Measurements from ENCODE around the gene SNPH. TPM values are rescaled to one million over a fixed set of nuclear protein-coding genes. Genes with fewer than 3 reads are reported as not detected.

SNPH gene
- total RNA-seq, 2 donors from 2014 or later: 0.90 to 1.7 TPM

DNA sequence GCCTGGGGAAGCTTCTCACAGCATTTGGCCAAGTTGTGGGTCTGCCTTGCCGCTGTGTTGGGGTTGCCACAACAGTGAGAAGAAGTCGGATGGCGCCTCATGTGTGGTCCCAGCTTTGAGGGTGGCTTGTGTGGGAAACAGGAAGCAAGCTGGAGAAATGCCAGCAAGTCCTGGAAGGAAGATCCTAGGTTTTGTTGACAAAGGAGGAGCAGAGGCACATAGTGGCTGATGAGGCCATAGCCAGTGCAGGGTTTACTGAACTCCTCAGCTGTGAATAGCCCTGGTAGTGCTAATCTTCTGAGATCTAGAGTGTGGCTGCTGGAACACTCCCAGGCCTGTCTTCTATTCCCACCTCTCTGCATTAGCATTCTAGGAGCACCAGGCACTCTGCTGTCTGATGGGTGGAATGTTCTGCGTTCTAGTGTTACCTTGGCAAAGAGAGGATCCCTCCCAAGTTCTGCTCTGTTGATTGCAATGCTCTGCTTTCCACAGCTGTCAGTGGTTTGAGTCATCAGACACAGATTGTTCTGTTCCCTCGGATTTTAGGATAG is 25.2 kb downstream of the SNPH start:
- Mint-ChIP-seq H3K27ac (no peak overlapping the region), H3K4me1 (peaks cover 13% of the 10 kb centered on the region), H3K9me3 (no peaks in the 10 kb centered on the region), H3K36me3 (ENCODE audit: low read depth) (no peaks in the 10 kb centered on the region), H3K27me3 (no peaks in the 10 kb centered on the region), H3K4me3 (no peak overlapping the region)
- ATAC-seq (replicated peaks): no peak

DNA sequence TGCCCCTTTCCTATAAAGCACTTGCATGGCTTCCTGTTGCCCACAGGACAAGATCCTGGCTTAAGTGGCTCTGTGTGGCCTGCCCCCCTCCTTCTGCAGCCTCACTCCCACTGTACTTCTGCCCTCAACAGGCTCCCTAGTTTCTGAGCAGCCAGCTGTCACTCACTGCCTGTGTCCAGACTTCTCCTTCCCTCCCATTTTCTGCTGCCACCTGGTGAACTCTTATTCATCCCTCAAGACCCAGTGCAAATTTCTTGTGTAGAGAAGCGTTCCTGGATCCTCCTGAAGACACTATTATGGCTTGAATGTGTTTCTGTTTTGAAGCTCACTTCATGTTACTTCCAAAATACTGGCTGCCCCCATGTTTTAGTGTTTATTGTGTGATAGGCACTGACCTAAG is 26.5 kb downstream of the SNPH start:
- ATAC-seq (replicated peaks): no peak
- Mint-ChIP-seq H3K36me3 (ENCODE audit: low read depth) (no peaks in the 10 kb centered on the region), H3K27ac (peak overlapping the region; percentile 4), H3K27me3 (no peaks in the 10 kb centered on the region), H3K9me3 (no peaks in the 10 kb centered on the region), H3K4me3 (no peak overlapping the region), H3K4me1 (no peaks in the 10 kb centered on the region)

DNA sequence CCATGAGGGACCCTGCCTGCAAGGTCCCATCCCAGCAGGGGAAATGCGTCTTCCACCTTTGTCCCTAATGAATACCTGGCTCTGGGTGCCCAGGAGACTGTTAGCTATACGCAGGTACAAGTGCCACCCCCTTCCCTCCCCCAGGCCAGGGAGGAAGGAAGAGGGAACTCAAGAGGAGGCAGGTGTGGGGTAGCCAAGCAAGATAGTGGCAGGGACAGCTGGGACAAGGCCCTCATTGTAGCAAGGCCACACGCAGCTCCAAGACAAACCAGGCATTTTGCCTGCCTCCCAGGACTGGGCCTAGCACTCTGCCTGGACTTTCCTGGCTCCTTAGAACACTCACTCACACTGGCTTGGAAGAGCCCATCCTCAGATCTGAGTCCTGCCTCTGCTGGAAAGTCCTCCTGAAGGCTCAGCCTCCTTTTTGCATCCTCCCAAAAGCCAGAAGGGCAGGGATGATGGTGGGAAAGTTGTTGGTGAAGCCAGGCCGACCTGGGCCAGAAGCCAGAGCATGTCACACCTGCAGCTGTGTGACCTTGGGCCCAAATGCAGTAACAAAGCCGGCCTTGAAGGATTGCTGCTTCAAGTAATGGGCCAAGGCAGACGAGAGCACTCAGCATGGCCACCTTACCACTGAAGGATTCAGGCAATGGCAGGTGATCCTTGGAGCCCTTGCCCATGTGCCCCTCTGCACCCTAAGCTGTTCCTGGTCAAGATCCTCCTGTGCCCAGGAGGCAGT is 27.7 kb downstream of the SNPH start:
- Mint-ChIP-seq H3K36me3 (ENCODE audit: low read depth) (no peaks in the 10 kb centered on the region), H3K27me3 (no peaks in the 10 kb centered on the region), H3K9me3 (no peaks in the 10 kb centered on the region), H3K27ac (no peak overlapping the region), H3K4me3 (no peak overlapping the region), H3K4me1 (no peaks in the 10 kb centered on the region)
- ATAC-seq (replicated peaks): no peak

DNA sequence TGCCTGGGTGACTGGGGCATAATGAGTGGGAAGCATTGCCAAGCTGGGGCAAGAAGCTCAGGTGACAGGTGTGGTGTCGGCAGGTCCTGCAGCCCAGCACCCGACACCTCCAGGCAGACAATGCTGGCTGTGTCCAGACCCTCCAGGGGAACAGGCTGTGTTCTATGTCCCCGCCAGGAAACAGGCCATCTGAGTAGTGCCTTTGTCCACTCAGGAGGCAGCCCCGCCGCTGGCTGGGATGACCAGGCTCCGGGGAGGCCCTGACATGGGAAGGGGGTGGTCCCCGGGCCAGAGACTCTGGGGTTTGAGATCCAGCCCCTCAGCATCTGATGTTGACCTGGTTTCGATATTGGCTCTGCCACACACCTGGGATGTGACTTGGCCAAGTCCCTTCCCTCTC is 28.4 kb downstream of the SNPH start:
- no peak for ATAC-seq (replicated peaks)
- no peaks in the 10 kb centered on the region for H3K4me1 Mint-ChIP-seq
- H3K4me3 Mint-ChIP-seq: no peak overlapping the region
- H3K27ac Mint-ChIP-seq: no peak overlapping the region
- H3K9me3 Mint-ChIP-seq: no peaks in the 10 kb centered on the region
- no peaks in the 10 kb centered on the region for H3K36me3 Mint-ChIP-seq (ENCODE audit: low read depth)
- H3K27me3 Mint-ChIP-seq: no peaks in the 10 kb centered on the region

DNA sequence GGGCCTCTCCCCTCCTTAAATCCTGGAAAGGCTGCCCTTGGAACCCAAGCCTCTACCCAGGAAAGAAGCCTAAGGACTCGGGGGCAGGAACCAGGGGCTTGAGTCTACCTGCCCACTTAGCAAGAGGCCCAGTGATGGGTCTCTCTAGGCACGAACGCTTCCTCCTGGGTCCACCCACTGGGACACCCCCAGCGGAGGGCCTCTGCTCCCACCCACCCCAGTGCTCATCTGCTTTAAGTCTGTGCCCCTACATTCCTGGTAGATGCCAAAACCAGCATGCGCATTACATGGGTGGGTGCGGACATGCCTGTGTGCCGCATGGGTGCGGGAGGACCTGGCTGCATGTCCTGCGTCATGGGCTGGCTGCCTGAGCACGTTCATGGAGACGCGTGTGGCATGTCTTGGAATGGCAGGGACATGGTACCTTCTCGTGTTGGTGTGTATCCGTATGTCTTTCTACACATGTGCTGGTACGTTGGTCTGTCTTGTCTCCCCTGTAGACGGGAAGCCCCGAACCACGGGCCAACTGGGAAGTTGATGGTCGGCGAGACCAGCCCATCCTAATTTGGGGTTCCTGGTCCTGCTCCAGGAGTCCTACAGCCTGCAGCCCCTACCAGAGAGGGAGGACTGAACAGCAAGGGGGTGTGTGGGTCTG is 29.3 kb downstream of the SNPH start:
- H3K27ac Mint-ChIP-seq: peak overlapping the region; percentile 20
- H3K36me3 Mint-ChIP-seq (ENCODE audit: low read depth): no peaks in the 10 kb centered on the region
- ATAC-seq (replicated peaks): no peak
- H3K27me3 Mint-ChIP-seq: no peaks in the 10 kb centered on the region
- no peaks in the 10 kb centered on the region for H3K4me1 Mint-ChIP-seq
- no peak overlapping the region for H3K4me3 Mint-ChIP-seq
- no peaks in the 10 kb centered on the region for H3K9me3 Mint-ChIP-seq

DNA sequence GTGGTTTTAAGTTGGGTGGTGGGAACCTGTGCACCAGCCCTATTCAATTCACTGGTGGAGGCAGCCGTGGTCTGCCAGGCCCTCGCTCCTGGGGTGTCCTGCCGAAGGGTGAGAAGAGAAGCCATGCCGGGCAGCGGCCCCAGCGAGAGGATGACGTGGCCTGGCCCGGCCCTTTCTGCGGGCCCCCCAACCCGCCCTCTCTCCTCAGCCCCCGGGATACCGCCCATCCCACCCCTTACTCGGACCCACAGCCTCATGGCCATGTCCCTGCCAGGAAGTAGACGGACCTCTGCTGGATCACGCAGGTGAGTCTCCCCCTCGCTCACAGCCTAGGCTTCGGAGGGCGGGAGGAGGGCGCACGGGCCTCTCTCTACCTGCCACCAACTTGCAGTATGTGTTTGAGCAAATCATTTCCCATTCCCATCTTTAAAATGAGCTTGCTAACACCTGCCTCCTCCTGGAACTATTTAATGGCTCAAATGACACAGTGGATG is 30.1 kb downstream of the SNPH start:
- Mint-ChIP-seq H3K27ac (peak overlapping the region; percentile 59), H3K36me3 (ENCODE audit: low read depth) (no peaks in the 10 kb centered on the region), H3K9me3 (no peaks in the 10 kb centered on the region), H3K4me1 (peaks cover 6% of the 10 kb centered on the region), H3K27me3 (no peaks in the 10 kb centered on the region), H3K4me3 (no peak overlapping the region)
- ATAC-seq (replicated peaks): no peak

DNA sequence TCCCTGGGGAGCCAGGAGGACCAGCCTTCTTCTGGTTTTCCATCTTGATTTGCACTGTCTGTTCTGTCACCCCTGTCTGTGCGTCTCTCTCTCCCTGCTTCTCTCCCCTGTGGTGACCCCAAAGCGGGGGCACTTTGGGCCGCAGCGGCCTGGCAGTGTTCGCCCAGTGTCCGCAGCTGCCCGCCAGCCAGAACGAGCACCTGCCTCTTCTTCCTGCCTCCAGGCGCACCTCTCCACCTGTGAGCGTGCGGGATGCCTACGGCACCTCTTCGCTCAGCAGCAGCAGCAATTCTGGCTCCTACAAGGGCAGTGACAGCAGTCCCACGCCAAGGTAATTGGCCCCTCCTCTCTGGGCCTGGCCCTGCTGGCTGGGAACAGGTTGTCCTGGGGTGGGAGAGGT is 30.8 kb downstream of the SNPH start:
- peaks cover 9% of the 10 kb centered on the region for H3K4me1 Mint-ChIP-seq
- ATAC-seq (replicated peaks): no peak
- H3K27me3 Mint-ChIP-seq: no peaks in the 10 kb centered on the region
- peak overlapping the region; percentile 59 for H3K27ac Mint-ChIP-seq
- H3K4me3 Mint-ChIP-seq: no peak overlapping the region
- H3K36me3 Mint-ChIP-seq (ENCODE audit: low read depth): no peaks in the 10 kb centered on the region
- no peaks in the 10 kb centered on the region for H3K9me3 Mint-ChIP-seq

DNA sequence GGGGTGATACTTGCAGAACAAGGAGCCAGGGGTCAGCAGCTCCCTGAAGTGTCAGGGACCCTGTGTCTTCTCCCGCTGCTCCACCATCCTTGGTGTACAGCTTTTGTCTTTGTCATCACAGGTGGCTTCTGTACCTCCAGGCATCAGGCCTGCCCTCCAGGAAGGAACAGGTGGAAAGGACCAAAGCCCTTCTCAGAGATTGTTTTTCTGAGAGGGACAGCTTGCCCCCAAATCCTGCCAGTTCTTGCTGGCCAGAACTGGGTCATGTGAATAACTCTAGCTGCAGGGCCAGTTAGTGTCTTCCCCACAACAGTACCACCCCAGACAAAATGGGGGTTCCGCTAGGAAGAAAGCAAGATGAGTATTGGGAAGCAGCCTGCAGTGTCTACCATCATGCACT is 31.4 kb downstream of the SNPH start:
- H3K27ac Mint-ChIP-seq: no peak overlapping the region
- no peak overlapping the region for H3K4me3 Mint-ChIP-seq
- H3K36me3 Mint-ChIP-seq (ENCODE audit: low read depth): no peaks in the 10 kb centered on the region
- no peak for ATAC-seq (replicated peaks)
- H3K9me3 Mint-ChIP-seq: no peaks in the 10 kb centered on the region
- H3K27me3 Mint-ChIP-seq: no peaks in the 10 kb centered on the region
- H3K4me1 Mint-ChIP-seq: peaks cover 9% of the 10 kb centered on the region

DNA sequence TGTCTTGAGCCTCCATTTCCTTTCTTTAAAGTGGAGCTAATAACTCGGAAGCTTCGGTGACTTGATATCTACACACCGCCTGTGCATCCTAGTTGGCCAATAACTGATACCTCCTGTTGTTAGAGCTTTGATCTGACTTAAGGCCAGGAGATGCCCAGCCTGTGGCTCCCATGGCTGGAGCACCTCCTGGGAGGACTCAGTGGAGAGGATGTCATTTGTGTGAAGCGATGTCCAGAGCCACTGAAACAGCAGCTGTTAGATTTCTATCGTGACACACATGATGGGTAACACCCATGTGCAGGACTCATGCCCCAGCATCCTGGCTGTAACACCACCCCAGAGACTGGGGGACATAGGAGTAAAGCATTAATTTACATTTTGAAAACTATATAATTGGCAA is 32.1 kb downstream of the SNPH start:
- H3K27me3 Mint-ChIP-seq: no peaks in the 10 kb centered on the region
- H3K36me3 Mint-ChIP-seq (ENCODE audit: low read depth): no peaks in the 10 kb centered on the region
- no peak overlapping the region for H3K27ac Mint-ChIP-seq
- H3K4me1 Mint-ChIP-seq: peaks cover 9% of the 10 kb centered on the region
- no peak overlapping the region for H3K4me3 Mint-ChIP-seq
- ATAC-seq (replicated peaks): no peak
- no peaks in the 10 kb centered on the region for H3K9me3 Mint-ChIP-seq

DNA sequence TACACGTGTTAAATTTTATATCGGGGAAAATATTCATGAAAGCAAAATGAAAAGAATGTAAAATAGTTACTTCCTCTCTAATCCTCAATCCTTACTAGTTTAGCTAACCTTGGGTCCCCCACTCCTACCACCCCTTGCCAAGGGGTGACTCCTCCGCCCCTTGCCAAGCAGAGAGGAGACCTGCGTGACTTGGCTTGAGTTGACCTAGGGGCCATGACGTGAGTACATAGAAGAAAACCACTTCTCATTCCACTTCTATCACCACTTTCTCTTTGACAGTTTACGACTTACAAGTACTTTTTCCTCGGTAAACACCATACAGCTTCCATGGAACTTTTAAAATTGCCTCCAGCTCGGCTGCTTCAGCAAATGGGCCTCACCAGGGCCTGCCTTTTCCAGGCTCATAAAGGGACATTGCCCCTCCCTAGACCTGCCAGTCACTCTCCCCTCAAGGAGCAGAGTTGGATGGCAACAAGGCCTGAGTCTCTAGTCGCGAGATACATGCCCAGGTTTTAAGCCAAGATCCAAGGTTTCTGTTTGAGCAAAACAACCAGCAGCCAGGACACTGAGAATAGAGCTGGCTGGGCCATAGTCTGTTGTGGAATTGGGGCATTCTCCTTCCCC is 32.9 kb downstream of the SNPH start:
- Mint-ChIP-seq H3K9me3 (no peaks in the 10 kb centered on the region), H3K27ac (peak overlapping the region; percentile 28), H3K27me3 (no peaks in the 10 kb centered on the region), H3K36me3 (ENCODE audit: low read depth) (no peaks in the 10 kb centered on the region), H3K4me1 (peaks cover 9% of the 10 kb centered on the region), H3K4me3 (no peak overlapping the region)
- no peak for ATAC-seq (replicated peaks)

DNA sequence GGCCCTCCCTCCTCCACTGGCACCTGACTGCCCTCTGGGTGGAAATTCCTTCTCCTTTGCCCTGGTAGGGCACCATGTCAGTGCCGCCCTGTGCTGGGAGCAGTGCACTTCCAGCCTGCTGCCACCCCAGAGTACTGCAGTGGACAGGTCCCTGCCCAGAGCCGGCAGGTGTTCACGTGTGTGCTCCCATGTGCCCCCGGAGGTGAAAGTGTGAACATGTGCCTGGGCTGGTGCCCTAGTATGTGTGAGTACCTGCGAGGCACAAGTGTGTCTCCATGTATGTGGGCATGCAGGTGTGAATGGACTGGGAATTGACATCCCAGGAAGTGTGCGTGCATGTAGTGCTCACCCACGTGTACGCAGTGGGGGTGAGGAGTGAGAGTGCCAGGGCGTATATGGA is 33.4 kb downstream of the SNPH start:
- H3K4me1 Mint-ChIP-seq: peaks cover 9% of the 10 kb centered on the region
- peak overlapping the region; percentile 10 for H3K27ac Mint-ChIP-seq
- no peak overlapping the region for H3K4me3 Mint-ChIP-seq
- no peaks in the 10 kb centered on the region for H3K36me3 Mint-ChIP-seq (ENCODE audit: low read depth)
- ATAC-seq (replicated peaks): no peak
- no peaks in the 10 kb centered on the region for H3K9me3 Mint-ChIP-seq
- H3K27me3 Mint-ChIP-seq: no peaks in the 10 kb centered on the region

DNA sequence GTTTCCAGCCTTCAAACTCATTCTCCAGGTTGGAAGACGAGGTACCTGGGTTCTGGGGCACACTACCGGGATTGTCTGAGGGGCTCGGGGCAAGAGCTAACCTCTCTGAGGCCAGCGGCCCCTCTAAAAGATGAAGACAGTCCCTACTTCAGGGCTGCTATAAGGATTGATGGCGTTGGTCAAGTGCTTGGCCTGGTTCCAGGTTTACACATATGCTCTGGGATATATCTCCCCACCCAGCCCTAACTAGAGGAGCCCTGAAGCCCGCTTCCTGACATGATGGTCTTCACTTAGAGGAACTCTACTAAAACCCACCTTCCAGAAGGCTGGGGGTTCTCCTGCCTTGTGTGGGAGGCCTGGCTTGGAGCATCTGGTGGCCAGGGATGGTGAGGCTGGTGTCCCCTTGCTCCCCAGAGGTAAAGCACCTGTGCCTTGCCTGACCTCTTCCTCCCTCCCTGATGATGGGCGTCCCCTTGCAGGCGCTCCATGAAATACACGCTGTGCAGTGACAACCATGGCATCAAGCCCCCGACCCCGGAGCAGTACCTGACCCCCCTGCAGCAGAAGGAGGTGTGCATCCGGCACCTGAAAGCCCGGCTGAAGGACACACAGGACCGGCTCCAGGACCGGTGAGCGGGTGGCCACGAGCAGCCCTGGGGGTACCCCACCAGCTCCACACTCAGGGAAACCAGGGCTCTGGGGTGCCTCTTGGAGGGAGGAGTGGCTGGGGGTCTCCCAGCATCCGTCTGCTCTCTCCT is 34.2 kb downstream of the SNPH start:
- no peaks in the 10 kb centered on the region for H3K27me3 Mint-ChIP-seq
- no peaks in the 10 kb centered on the region for H3K9me3 Mint-ChIP-seq
- H3K36me3 Mint-ChIP-seq (ENCODE audit: low read depth): no peaks in the 10 kb centered on the region
- ATAC-seq (replicated peaks): no peak
- H3K4me3 Mint-ChIP-seq: peak overlapping the region; percentile 70
- peaks cover 9% of the 10 kb centered on the region for H3K4me1 Mint-ChIP-seq
- H3K27ac Mint-ChIP-seq: peak overlapping the region; percentile 97

DNA sequence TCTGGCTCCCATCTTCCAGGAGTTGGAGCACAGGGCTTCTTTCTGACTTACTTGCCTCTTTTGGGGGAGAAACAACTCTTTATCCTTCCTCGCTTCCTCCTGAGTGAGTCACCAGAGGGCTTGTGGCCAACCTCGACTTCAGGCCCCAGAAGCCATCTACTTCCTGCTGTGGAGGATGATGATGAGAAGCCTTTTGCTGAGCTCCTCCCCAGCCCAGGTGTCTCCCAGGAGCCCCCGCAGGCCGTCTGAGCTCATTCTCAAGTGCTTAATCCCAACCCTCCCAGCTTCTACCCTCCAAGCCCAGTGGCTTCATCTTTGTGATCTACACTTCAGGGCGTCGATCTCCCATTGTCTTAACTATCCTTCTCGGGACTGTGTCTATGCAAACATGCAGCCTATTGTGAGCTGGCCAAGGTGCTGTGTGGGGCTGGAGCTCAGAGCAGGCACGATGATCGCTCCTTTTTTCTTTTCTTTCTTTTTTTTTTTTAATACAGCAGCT is 35.0 kb downstream of the SNPH start:
- ATAC-seq (replicated peaks): peak; percentile 93
- Mint-ChIP-seq H3K9me3 (no peaks in the 10 kb centered on the region), H3K27me3 (no peaks in the 10 kb centered on the region), H3K36me3 (ENCODE audit: low read depth) (no peaks in the 10 kb centered on the region), H3K4me3 (peak overlapping the region; percentile 70), H3K4me1 (peaks cover 9% of the 10 kb centered on the region), H3K27ac (peak overlapping the region; percentile 97)
